ENCODE results near the gene GREB1. TPM values are rescaled to one million over a fixed set of nuclear protein-coding genes. Genes with fewer than 3 reads are reported as not detected.

GREB1 gene
- total RNA-seq, 1 experiment from 2014 or later = 1.3 TPM

DNA sequence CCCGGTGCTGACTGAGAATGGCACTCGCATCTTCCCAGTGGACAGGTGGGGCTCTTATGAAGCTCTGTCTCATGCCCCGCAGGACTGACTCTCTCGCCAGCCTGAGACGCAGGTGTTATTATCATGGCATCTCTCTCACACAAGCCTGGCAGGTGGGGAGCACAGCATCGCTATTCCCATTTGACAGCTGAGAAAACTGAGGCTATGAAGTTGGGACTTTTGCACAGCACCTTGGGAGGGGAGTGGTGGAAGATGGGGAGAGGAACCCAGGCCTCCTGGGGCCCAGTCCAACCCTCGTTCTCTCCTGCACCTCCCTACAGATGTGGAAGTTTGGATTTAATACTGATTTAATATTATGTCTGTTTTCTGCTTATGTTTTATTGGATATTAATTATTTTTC, 145.2 kb downstream of the GREB1 start:
- Histone ChIP-seq H3K27me3 (replicated peaks; ENCODE audit: insufficient read depth, low read depth, low read length, poor library complexity) (peaks cover 37% of the 10 kb centered on the region), H3K9me3 (ENCODE audit: low read depth, low read length, poor library complexity, severe bottlenecking) (no peaks in the 10 kb centered on the region), H3K27ac (ENCODE audit: low read depth, low read length, poor library complexity, severe bottlenecking) (no peak overlapping the region), H3K4me3 (ENCODE audit: low read depth, low read length, poor library complexity, severe bottlenecking) (no peak overlapping the region), H3K36me3 (ENCODE audit: insufficient read depth, low read length, poor library complexity, severe bottlenecking) (no peaks in the 10 kb centered on the region), H3K4me1 (ENCODE audit: insufficient read depth, low read length, poor library complexity, severe bottlenecking) (no peaks in the 10 kb centered on the region)
- TF ChIP-seq, protein P1, sequence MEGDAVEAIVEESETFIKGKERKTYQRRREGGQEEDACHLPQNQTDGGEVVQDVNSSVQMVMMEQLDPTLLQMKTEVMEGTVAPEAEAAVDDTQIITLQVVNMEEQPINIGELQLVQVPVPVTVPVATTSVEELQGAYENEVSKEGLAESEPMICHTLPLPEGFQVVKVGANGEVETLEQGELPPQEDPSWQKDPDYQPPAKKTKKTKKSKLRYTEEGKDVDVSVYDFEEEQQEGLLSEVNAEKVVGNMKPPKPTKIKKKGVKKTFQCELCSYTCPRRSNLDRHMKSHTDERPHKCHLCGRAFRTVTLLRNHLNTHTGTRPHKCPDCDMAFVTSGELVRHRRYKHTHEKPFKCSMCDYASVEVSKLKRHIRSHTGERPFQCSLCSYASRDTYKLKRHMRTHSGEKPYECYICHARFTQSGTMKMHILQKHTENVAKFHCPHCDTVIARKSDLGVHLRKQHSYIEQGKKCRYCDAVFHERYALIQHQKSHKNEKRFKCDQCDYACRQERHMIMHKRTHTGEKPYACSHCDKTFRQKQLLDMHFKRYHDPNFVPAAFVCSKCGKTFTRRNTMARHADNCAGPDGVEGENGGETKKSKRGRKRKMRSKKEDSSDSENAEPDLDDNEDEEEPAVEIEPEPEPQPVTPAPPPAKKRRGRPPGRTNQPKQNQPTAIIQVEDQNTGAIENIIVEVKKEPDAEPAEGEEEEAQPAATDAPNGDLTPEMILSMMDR (conservative IDR thresholded peaks at IDR 0.05; ENCODE audit: low read depth, low read length) = no peak
- TF ChIP-seq EZH2 (IDR thresholded peaks at IDR 0.05; ENCODE audit: borderline replicate concordance, low read depth, low read length, poor library complexity, severe bottlenecking) = no peak
- intact Hi-C loops (cut with micrococcal nuclease; ENCODE audit: unreplicated experiment) = no loop called here
- DNase-seq (ENCODE audit: low spot score) = no peak
- CTCF ChIA-PET = no interaction called here
- BruUV-seq (replicated peaks) = no TSS peak
- POLR2A ChIA-PET (ENCODE audit: low non-redundant PET) = no interaction called here

DNA sequence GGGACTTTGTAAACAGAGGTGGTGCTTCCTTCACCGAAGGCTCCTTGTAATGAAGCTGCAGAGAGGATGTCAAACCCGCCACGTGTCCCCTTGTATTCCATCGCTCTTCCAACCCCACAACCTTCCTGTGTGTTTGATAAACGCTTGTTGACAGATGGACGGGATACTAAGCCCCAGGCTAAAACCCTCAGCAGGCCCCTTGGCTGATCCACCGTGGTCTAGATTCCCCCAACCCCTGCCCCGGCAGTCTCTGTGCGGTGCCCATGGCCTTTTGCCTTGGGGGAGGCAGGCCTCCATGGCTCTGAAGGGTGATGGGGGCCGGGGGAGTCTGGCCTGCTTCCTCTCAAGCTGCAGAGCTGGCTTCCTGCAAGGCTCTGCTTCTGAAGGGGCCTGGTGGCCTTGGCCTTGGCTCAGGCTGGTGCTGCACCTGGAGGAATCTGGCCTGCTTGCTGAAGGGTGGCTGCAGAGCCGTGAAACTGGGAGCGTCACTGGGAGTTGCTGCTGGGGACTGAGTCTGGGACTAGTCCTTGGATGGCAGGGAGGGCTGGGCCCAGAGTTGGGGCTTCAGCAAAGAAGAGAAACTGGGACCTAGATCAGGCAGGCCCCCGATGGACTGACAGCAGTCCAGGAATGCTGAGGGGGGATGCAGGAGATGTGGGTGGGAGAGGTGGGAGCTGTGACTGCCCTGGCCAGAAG, 145.8 kb downstream of the GREB1 start:
- peaks cover 41% of the 10 kb centered on the region for H3K27me3 ChIP-seq (replicated peaks; ENCODE audit: insufficient read depth, low read depth, low read length, poor library complexity)
- H3K27ac ChIP-seq (ENCODE audit: low read depth, low read length, poor library complexity, severe bottlenecking) = no peak overlapping the region
- no peaks in the 10 kb centered on the region for H3K4me1 ChIP-seq (ENCODE audit: insufficient read depth, low read length, poor library complexity, severe bottlenecking)
- BruUV-seq (replicated peaks) = no TSS peak
- TF ChIP-seq, protein P1 (conservative IDR thresholded peaks at IDR 0.05; ENCODE audit: low read depth, low read length) = no peak
- no peak for TF ChIP-seq EZH2 (IDR thresholded peaks at IDR 0.05; ENCODE audit: borderline replicate concordance, low read depth, low read length, poor library complexity, severe bottlenecking)
- no peaks in the 10 kb centered on the region for H3K36me3 ChIP-seq (ENCODE audit: insufficient read depth, low read length, poor library complexity, severe bottlenecking)
- no peaks in the 10 kb centered on the region for H3K9me3 ChIP-seq (ENCODE audit: low read depth, low read length, poor library complexity, severe bottlenecking)
- CTCF ChIA-PET = no interaction called here
- no peak for DNase-seq (ENCODE audit: low spot score)
- POLR2A ChIA-PET (ENCODE audit: low non-redundant PET) = no interaction called here
- H3K4me3 ChIP-seq (ENCODE audit: low read depth, low read length, poor library complexity, severe bottlenecking) = no peak overlapping the region
- intact Hi-C loops (cut with micrococcal nuclease; ENCODE audit: unreplicated experiment) = loop anchor here (5.0 kb wide), 1 partner anchor 202 kb away; no protein-coding TSS in a partner anchor

DNA sequence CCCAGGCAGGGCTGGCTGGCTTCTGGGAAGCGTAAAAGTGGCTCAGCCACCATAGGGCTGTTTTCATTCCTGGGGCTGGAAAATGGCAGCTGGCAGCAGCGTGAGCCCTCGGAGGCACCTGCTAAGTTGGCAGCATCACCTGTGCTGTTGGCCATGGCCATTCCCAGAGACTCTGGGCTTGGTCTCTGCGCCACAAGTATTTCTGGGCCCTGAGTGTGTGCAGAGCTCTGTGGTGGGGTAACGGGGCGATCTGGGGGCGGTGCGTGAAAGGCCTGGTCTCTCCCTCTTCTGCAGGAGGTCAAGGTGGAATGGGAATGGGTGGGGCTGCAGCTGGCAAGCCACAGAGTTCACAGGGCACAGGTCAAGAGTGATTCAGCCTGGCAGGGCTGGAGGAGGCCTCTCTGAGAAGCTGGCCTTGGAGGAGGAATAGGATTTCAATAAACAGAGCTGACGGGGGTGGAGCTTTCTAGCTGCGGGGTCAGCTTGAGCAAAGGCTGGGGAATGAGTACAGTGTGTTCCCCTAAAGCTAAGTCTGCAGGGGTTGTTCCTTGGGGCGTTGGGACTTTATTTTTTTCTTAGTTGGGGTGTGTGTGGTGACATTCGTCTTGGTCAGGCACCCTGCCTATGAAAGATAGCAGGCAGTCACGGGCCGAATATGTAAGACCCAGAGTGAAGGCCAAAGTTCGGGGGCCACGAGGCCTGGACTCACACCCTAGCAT, 146.5 kb downstream of the GREB1 start:
- CTCF ChIA-PET = interaction anchor here (0.6 kb wide), 1 partner anchor 43 kb away, joined by 3 read pairs; no protein-coding TSS in a partner anchor
- no peak for DNase-seq (ENCODE audit: low spot score)
- no peak overlapping the region for H3K4me3 ChIP-seq (ENCODE audit: low read depth, low read length, poor library complexity, severe bottlenecking)
- peaks cover 39% of the 10 kb centered on the region for H3K27me3 ChIP-seq (replicated peaks; ENCODE audit: insufficient read depth, low read depth, low read length, poor library complexity)
- TF ChIP-seq EZH2 (IDR thresholded peaks at IDR 0.05; ENCODE audit: borderline replicate concordance, low read depth, low read length, poor library complexity, severe bottlenecking) = no peak
- TF ChIP-seq, protein P1 (conservative IDR thresholded peaks at IDR 0.05; ENCODE audit: low read depth, low read length) = no peak
- no peaks in the 10 kb centered on the region for H3K9me3 ChIP-seq (ENCODE audit: low read depth, low read length, poor library complexity, severe bottlenecking)
- BruUV-seq (replicated peaks) = no TSS peak
- no peaks in the 10 kb centered on the region for H3K4me1 ChIP-seq (ENCODE audit: insufficient read depth, low read length, poor library complexity, severe bottlenecking)
- POLR2A ChIA-PET (ENCODE audit: low non-redundant PET) = no interaction called here
- intact Hi-C loops (cut with micrococcal nuclease; ENCODE audit: unreplicated experiment) = loop anchor here (5.0 kb wide), 1 partner anchor 203 kb away; no protein-coding TSS in a partner anchor
- no peaks in the 10 kb centered on the region for H3K36me3 ChIP-seq (ENCODE audit: insufficient read depth, low read length, poor library complexity, severe bottlenecking)
- no peak overlapping the region for H3K27ac ChIP-seq (ENCODE audit: low read depth, low read length, poor library complexity, severe bottlenecking)
